GM20000 (cell line): ENCODE data around the gene OPTC.

Source experiments
- DNase-seq: peaks from one replicate; pipeline ENCODE4 v3.0.0; 2012; ENCODE audit warnings: low spot score
- TF ChIP-seq, protein P1 (sequence below): IDR thresholded peaks from 2 replicates; pipeline ENCODE4 v1.5.1; 2012; ENCODE audit warnings: mild to moderate bottlenecking, control low read depth; ENCODE audit errors: extremely low read depth, missing control alignments

OPTC gene

DNA sequence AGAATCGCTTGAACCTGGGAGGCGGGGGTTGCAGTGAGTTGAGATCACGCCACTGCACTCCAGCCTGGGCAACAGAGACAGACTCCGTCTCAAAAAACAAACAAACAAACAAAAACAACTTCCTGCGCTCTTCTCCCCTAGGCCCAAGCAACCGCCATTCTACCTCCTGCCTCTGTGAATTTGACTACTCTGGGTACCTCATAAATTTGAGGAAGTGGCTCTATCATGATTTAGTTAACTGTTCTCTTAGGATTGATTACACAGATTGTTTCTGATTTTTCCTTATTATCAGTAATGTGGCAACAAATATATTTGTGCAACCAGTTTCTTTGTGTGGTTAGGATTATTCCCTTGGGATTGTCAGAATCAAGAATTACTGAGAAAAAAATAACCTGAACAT is 29.7 kb downstream of the OPTC start:
- TF ChIP-seq, protein P1, sequence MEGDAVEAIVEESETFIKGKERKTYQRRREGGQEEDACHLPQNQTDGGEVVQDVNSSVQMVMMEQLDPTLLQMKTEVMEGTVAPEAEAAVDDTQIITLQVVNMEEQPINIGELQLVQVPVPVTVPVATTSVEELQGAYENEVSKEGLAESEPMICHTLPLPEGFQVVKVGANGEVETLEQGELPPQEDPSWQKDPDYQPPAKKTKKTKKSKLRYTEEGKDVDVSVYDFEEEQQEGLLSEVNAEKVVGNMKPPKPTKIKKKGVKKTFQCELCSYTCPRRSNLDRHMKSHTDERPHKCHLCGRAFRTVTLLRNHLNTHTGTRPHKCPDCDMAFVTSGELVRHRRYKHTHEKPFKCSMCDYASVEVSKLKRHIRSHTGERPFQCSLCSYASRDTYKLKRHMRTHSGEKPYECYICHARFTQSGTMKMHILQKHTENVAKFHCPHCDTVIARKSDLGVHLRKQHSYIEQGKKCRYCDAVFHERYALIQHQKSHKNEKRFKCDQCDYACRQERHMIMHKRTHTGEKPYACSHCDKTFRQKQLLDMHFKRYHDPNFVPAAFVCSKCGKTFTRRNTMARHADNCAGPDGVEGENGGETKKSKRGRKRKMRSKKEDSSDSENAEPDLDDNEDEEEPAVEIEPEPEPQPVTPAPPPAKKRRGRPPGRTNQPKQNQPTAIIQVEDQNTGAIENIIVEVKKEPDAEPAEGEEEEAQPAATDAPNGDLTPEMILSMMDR = no peak
- no peak for DNase-seq

DNA sequence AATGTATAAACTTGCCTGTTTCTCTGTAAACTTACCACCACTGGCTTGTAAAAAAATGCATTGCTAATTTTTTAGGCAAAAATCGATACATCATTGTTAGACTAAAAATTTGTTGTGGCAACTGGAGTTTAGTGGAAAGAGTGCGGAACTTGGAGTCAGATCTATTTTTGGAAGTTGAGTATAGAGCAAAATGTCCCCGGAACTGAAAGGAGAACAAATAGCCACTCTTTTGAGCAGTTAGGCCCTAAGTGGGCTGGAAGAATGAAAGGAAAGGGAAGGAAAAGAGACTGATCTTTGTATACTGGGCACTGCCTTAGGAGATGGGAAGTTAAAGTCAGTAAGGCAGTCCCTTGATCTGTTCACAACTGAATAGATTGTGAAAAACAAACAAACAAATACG is 30.2 kb downstream of the OPTC start:
- DNase-seq = no peak
- TF ChIP-seq, protein P1 = no peak

DNA sequence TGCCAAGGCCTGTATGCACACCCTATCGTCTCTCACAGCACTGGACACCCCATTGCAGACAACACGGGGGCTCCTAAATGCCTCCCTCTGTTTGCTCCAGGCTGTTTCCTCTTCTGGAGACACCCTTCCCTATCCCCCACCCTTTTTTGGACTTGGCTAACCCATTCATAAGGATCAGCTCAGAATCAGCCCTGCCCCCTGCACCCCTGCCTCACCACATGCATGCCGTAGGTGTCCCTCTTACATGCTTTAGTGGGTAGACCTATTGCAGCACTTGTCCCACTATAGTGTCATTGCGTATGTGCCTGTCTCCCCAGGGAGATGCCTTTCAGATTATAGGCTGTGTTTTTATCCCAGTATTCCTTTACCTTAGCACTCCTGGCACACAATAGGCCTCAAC is 30.9 kb downstream of the OPTC start:
- no peak for DNase-seq
- TF ChIP-seq, protein P1 = no peak

DNA sequence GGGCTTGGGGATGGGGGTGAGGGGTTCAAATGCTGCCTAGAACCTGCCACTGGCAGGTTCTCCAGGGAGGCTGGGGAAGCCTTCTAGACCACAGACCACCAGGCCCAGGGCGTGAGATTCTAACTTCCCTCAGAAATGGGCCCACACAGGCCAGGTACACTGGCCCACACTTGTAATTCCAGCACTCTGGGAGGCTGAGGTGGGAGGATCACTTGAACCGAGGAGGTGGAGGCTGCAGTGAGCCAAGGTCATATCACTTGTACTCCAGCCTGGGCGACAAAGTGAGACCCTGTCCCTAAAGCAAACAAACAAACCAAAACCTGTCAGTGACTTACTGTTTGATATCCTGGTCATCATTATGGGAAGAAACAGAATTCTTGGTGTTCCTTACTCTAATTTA is 31.7 kb downstream of the OPTC start:
- TF ChIP-seq, protein P1 = no peak

DNA sequence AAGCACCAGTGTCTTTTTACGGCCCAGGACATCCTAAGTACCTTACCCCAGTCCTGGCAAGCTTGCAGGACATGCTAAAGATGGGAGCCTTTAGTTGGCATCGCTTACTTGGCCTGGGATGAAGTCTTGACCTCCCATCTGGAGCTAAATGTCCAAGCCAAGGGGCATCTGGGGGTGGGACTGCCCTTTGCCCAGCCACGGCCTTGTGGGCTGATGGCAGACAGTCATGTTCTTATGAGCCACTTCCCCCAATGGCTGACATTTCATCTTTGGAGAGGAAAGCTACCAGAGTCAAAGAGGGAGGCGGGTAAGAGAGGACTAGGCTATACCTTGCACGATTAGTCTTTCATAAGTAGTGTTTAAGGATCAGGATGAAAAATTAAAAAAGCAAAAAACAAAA is 32.2 kb downstream of the OPTC start:
- TF ChIP-seq, protein P1 = no peak
- no peak for DNase-seq

More for the DNA sequence above, 31.7 kb downstream of the OPTC start:
- no peak for DNase-seq

DNA sequence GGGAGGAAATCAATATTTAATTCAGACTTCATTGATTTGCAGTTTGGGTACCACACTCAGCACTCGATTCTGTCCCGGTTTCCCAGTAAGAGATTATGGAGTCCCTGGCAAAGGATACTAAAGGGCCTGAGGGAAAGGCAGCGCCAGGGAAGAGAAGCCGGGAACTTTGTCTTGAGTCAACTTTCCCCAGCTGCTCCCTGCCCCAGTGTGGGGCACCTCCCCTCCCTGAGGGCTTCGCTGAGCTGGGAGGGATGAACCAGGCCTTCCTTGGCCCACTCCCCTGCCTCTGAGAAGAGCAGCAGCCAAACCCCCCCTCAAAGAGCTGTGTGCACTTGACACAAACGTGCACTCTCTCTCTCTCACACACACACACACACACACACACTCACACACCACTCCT is 32.6 kb downstream of the OPTC start:
- DNase-seq = no peak

DNA sequence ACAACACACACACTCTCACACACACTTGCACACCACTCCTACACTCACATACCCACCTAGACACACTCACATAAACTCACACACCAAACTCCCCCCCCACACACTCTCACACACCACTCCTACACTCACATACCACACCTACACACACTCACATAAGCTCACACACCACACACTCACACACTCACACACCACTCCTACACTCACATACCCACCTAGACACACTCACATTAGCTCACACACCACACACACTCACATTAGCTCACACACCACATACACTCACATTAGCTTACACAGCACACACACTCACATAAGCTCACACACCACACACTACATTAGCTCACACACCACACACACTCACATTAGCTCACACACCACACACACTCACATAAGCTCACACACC is 33.1 kb downstream of the OPTC start:
- TF ChIP-seq, protein P1 = no peak
- DNase-seq = no peak

More for the DNA sequence above, 32.6 kb downstream of the OPTC start:
- TF ChIP-seq, protein P1 = no peak
